Adrenal gland (tissue), 12 donors: Measurements from ENCODE around the gene ABHD12B. TPM values are rescaled to one million over a fixed set of nuclear protein-coding genes. Genes with fewer than 3 reads are reported as not detected.

Source experiments
- DNase-seq, 7 donors: peaks; one replicate each; pipeline ENCODE4 v3.0.0-alpha.2; 2019 to 2020
- H3K27ac ChIP-seq, 5 donors: fragments of 200-600 bp; sonication (generic) in 4 of 5; 1 replicate in 3 of 5; 2 replicates in 2 of 5; pipeline versions ENCODE4 v1.5.1 to v1.8.0; 2016 to 2020; ENCODE audit warnings: mild to moderate bottlenecking in 1 of 5
- H3K27me3 ChIP-seq: fragments of 200-600 bp; 2 replicates; pipeline ENCODE4 v1.8.0; 2021
- H3K36me3 ChIP-seq, 2 donors: fragments of 200-600 bp; replicated peaks in 1 of 2; 1 replicate in 1 of 2; 2 replicates in 1 of 2; pipeline versions ENCODE4 v1.5.1 to v1.8.0; 2018 to 2022
- H3K4me1 ChIP-seq, 2 donors: fragments of 200-600 bp; replicated peaks in 1 of 2; 1 replicate in 1 of 2; 2 replicates in 1 of 2; pipeline versions ENCODE4 v1.5.1 to v1.8.0; 2018 to 2021
- H3K4me3 ChIP-seq, 4 donors: fragments of 200-600 bp; sonication (generic) in 3 of 4; one replicate each; pipeline ENCODE4 v1.5.1; 2016 to 2018
- H3K9me3 ChIP-seq, 3 donors: fragments of 200-600 bp; sonication (generic) in 1 of 3; replicated peaks in 1 of 3; 1 replicate in 2 of 3; 2 replicates in 1 of 3; pipeline versions ENCODE4 v1.5.1 to v1.8.0; 2016 to 2021
- CTCF ChIP-seq, 6 experiments: fragments of 450-650 bp in 4 of 6; fragments of 200-600 bp in 2 of 6; sonication (generic) in 1 of 6; IDR thresholded peaks; 1 replicate in 5 of 6; 2 replicates in 1 of 6; pipeline versions ENCODE4 v1.5.1 to v1.8.0; 2016 to 2021; ENCODE audit warnings: antibody characterized with exemption in 6 of 6, mild to moderate bottlenecking in 2 of 6, moderate library complexity in 1 of 6
- POLR2A ChIP-seq, 2 donors: fragments of 450-650 bp; IDR thresholded peaks; one replicate each; pipeline ENCODE4 v1.6.1; 2017; ENCODE audit warnings: antibody characterized with exemption in 2 of 2, mild to moderate bottlenecking in 2 of 2, moderate library complexity in 1 of 2
- WGBS, 4 donors: extraction: QIAGEN DNeasy Blood & Tissue Kit in 2 of 4; methylation state at CpG; one replicate each; pipeline versions ENCODE4 v1.1.5 to v1.1.7; 2013 to 2017; 5-methylcytosine and 5-hydroxymethylcytosine counted together
- intact Hi-C, 2 donors: fragments of 100-400 bp; cut with DNase I; formaldehyde crosslinking; loops; one replicate each; pipeline versions ENCODE4 v1.14.1 to v1.15.0; 2022 to 2023
- polyA plus RNA-seq, 3 donors: library from polyadenylated mRNA; stranded (reverse); fragments of 200-250 nt in 2 of 3; fragments of 350-450 nt in 1 of 3; fragmentation: Illumina TruSeq in 1 of 3; extraction: RNeasy Lipid Tissue Mini Kit (QIAGEN cat#74804) in 1 of 3; gene quantifications; one replicate each; pipeline ENCODE4 v1.2.3, GENCODE V29; 2013 to 2014
- total RNA-seq, 9 donors: library from RNA; depleted of rRNA in 4 of 9; stranded (reverse); fragments of >200 nt in 4 of 9; fragments of 120-200 nt in 1 of 9; fragmentation: NEBNext Ultra II Directional in 1 of 9; extraction: Animal tissue kit (Norgen Biotek cat#: 25700) in 1 of 9; gene quantifications; one replicate each; pipeline versions ENCODE4 v1.1.0 to v1.2.4, GENCODE V29; 2013 to 2023
- donor health status: healthy with polysubstance abuse.
- donor health status: Bipolar disorder and iron deficiency.
- donor health status: DM: yes; HTN: yes; CAD: no.
- donor health status: DM: no; HTN: no; CAD: no.
- donor health status: DM: no; HTN: no; CAD: no.
- donor health status: DM: yes; HTN: yes; CAD: no.

Gene ABHD12B
- total and polyA plus RNA-seq, 12 donors: 0.10 to 0.46 (median 0.37) TPM; not detected in 6

GRCh38 chr14:50943261-50943942 is 71.5 kb downstream of the ABHD12B start:
- TF ChIP-seq POLR2A (IDR thresholded peaks at IDR 0.05) (peak in 1 of 2 donors; percentile 9), CTCF (IDR thresholded peaks at IDR 0.05) (no peak)
- Histone ChIP-seq H3K36me3 (no peaks in the 10 kb centered on the region), H3K4me1 (peaks cover 4 to 5% of the 10 kb centered on the region in 2 donors), H3K27me3 (no peaks in the 10 kb centered on the region), H3K9me3 (no peaks in the 10 kb centered on the region), H3K27ac (peak overlapping the region in 4 of 5 donors; percentile 75 to 91 (median 88)), H3K4me3 (peak overlapping the region; percentile 69 to 81 (median 72))
- DNase-seq: peak in 6 of 7 donors; percentile 37 to 67 (median 55)
- 23 to 34% (median 28%) methylated on average over 22 to 26 of the region's 26 CpGs for WGBS, 4 donors
- intact Hi-C loops: no loop called here

GRCh38 chr14:50943943-50944646 is 72.2 kb downstream of the ABHD12B start, which contains the start of gene PYGL:
Gene PYGL, minus strand, starts transcription at chr14:50944483. Its CDS starts 80 bp downstream, at chr14:50944403.
- peak; percentile 75 to 85 (median 79) for DNase-seq
- no peak for TF ChIP-seq CTCF (IDR thresholded peaks at IDR 0.05)
- TF ChIP-seq POLR2A (IDR thresholded peaks at IDR 0.05): peak; percentile 59 to 73
- no peaks in the 10 kb centered on the region for H3K36me3 ChIP-seq
- H3K4me3 ChIP-seq: peak within 1 kb of the TSS; percentile 69 to 81 (median 72)
- no peaks in the 10 kb centered on the region for H3K27me3 ChIP-seq
- no peaks in the 10 kb centered on the region for H3K9me3 ChIP-seq
- WGBS, 4 donors: 1 to 6% (median 1%) methylated on average over 9 to 74 of the region's 74 CpGs; no CpG with 5 or more reads in 1 of the 4 donors
- peak within 1 kb of the TSS; percentile 58 to 91 (median 87) for H3K27ac ChIP-seq
- intact Hi-C loops: no loop called here
- peaks cover 4 to 5% of the 10 kb centered on the region in 2 donors for H3K4me1 ChIP-seq

- Histone ChIP-seq H3K4me3 (peak overlapping the region; percentile 69 to 81 (median 72)), H3K9me3 (no peaks in the 10 kb centered on the region), H3K36me3 (no peaks in the 10 kb centered on the region), H3K27ac (peak overlapping the region; percentile 58 to 91 (median 87)), H3K4me1 (peaks cover 4 to 5% of the 10 kb centered on the region in 2 donors), H3K27me3 (no peaks in the 10 kb centered on the region)
- intact Hi-C loops: no loop called here
- TF ChIP-seq POLR2A (IDR thresholded peaks at IDR 0.05) (peak in 1 of 2 donors; percentile 52), CTCF (IDR thresholded peaks at IDR 0.05) (no peak)
- DNase-seq: peak; percentile 56 to 75 (median 71)
- WGBS, 4 donors: 7 to 15% (median 9%) methylated on average over 21 to 29 of the region's 29 CpGs
Measured at GRCh38 chr14:50944647-50945413, 73.0 kb downstream of the ABHD12B start.
